Calu3 (cell line): ENCODE results near the gene MGST2. TPM values are rescaled to one million over a fixed set of nuclear protein-coding genes. Genes with fewer than 3 reads are reported as not detected.

Experiments
- Bru-seq: library from RNA; stranded (reverse); fragments of 400-500 nt; gene quantifications from one replicate; lab custom pipeline; 2021; lab: Mats Ljungman, UMichigan
- BruChase-seq, 2 experiments: library from RNA; stranded (reverse); fragments of 400-500 nt; gene quantifications; one replicate each; lab custom pipeline; 2021; lab: Mats Ljungman, UMichigan
- BruUV-seq: library from RNA; stranded (reverse); fragments of 400-500 nt; replicated peaks from 2 replicates; lab custom pipeline; 2021; lab: Mats Ljungman, UMichigan
- CTCF ChIA-PET: fragments of 300-600 bp; sonication (Branson Sonifier 250); formaldehyde crosslinking; loops from one replicate; lab custom pipeline; 2022; ENCODE audit warnings: antibody characterized with exemption; lab: Charles Lee
- DNase-seq: peaks from one replicate; pipeline ENCODE4 v3.0.0; 2022
- H3K27ac Mint-ChIP-seq: one replicate; pipeline ENCODE4 v1.8.0; 2022; ENCODE audit warnings: mixed read lengths; ENCODE audit not compliant: unreplicated experiment
- H3K27me3 Mint-ChIP-seq: one replicate; pipeline ENCODE4 v1.8.0; 2022; ENCODE audit warnings: mixed read lengths; ENCODE audit not compliant: unreplicated experiment
- H3K36me3 Mint-ChIP-seq: one replicate; pipeline ENCODE4 v1.8.0; 2022; ENCODE audit warnings: mild to moderate bottlenecking, moderate library complexity, mixed read lengths; ENCODE audit not compliant: insufficient read depth, unreplicated experiment
- H3K4me1 Mint-ChIP-seq: one replicate; pipeline ENCODE4 v1.8.0; 2022; ENCODE audit warnings: mild to moderate bottlenecking, low read depth, mixed read lengths; ENCODE audit not compliant: unreplicated experiment
- H3K4me3 Mint-ChIP-seq: one replicate; pipeline ENCODE4 v1.8.0; 2022; ENCODE audit warnings: mild to moderate bottlenecking, low read depth, moderate library complexity, mixed read lengths; ENCODE audit not compliant: unreplicated experiment
- H3K9me3 Mint-ChIP-seq: one replicate; pipeline ENCODE4 v1.8.0; 2022; ENCODE audit warnings: low read depth, mixed read lengths; ENCODE audit not compliant: unreplicated experiment
- CTCF ChIP-seq: fragments of 200-600 bp; IDR thresholded peaks from one replicate; pipeline ENCODE4 v1.8.0; 2022; ENCODE audit warnings: antibody characterized with exemption; ENCODE audit not compliant: unreplicated experiment
- intact Hi-C: fragments of 100-400 bp; cut with micrococcal nuclease; formaldehyde crosslinking; loops from one replicate; pipeline ENCODE4 v1.10.0; 2022; ENCODE audit not compliant: unreplicated experiment
- long read RNA-seq: library from polyadenylated mRNA; stranded (forward); transcript quantifications from one replicate; pipeline ENCODE4 v2.0.0, GENCODE V29; 2022
- total RNA-seq: library from RNA; stranded (reverse); gene quantifications from 2 replicates; pipeline ENCODE4 v1.2.3, GENCODE V29; 2022

MGST2 gene
- total RNA-seq (31.9 and 33.7 TPM in 2 replicates), Bru-seq, nascent RNA (percentile 59 among the genes with signal in this experiment), BruChase-seq, experiment 1, labeled RNA remaining after a 6-hour chase (percentile 51 among the genes with signal in this experiment), BruChase-seq, experiment 2, labeled RNA remaining after a 2-hour chase (percentile 51 among the genes with signal in this experiment)
- long read RNA-seq, transcript MGST2-204 (4 exons, 634 nt), result minor isoform, 7 of 69 reads
- long read RNA-seq, transcript MGST2-201 (5 exons, 801 nt), result major isoform, 55 of 69 reads
- long read RNA-seq, partial matches to known transcripts, result 2 of 69 reads
- long read RNA-seq, other reads (novel, unspliced or antisense), result 5 of 69 reads

DNA sequence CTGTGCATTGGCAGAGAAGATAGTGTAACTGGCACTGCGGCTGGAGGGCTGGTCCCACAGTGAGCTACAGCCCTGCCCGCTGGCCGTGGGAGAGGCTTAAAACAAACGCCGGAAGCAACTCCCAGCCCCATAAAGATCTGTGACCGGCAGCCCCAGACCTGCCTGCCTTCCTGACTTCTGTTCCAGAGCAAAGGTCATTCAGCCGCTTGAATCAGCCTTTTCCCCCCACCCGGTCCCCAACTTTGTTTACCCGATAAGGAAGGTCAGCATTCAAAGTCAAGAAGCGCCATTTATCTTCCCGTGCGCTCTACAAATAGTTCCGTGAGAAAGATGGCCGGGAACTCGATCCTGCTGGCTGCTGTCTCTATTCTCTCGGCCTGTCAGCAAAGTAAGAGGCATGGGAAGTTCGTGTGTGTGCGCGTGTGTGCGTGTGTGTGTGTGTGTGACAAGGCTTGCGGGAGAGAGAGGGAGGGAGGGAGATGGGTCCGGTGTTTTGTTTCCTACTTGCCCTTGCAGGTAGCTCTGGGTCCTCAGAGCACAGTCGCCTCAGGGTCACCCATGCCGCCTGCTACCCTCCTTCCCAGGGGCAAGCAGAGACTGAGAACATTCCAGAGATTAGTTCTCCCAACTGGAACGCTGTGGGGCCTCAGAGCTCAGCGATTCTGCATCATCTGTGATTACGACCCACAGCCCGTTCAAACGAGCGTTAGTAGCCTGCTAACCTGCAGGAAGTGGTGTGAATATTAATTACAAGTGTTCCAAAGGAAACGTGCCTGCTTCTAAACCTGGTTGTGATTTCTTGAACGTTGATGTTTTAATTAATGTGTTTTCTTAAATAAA lies at the start of gene MGST2:
Gene MGST2, plus strand, starts transcription at position 130 of the 840 bp plus-strand sequence. Its CDS starts 201 bp downstream, at position 331.
- peak within 1 kb of the TSS; percentile 85 for H3K27ac Mint-ChIP-seq
- peaks cover 20% of the 10 kb centered on the region for H3K36me3 Mint-ChIP-seq
- TF ChIP-seq CTCF, result no peak
- H3K4me1 Mint-ChIP-seq, result peaks cover 28% of the 10 kb centered on the region
- intact Hi-C loops, result no loop called here
- CTCF ChIA-PET, result interaction anchor here (0.7 to 2.9 kb wide), 4 partner anchors 9 to 708 kb away, joined by 3 to 17 read pairs (median 6); partner anchors contain the start of gene SCOC
- H3K27me3 Mint-ChIP-seq, result no peaks in the 10 kb centered on the region
- no peaks in the 10 kb centered on the region for H3K9me3 Mint-ChIP-seq
- DNase-seq, result peak; percentile 46
- BruUV-seq, result TSS peak; percentile 87
- peak within 1 kb of the TSS; percentile 75 for H3K4me3 Mint-ChIP-seq

DNA sequence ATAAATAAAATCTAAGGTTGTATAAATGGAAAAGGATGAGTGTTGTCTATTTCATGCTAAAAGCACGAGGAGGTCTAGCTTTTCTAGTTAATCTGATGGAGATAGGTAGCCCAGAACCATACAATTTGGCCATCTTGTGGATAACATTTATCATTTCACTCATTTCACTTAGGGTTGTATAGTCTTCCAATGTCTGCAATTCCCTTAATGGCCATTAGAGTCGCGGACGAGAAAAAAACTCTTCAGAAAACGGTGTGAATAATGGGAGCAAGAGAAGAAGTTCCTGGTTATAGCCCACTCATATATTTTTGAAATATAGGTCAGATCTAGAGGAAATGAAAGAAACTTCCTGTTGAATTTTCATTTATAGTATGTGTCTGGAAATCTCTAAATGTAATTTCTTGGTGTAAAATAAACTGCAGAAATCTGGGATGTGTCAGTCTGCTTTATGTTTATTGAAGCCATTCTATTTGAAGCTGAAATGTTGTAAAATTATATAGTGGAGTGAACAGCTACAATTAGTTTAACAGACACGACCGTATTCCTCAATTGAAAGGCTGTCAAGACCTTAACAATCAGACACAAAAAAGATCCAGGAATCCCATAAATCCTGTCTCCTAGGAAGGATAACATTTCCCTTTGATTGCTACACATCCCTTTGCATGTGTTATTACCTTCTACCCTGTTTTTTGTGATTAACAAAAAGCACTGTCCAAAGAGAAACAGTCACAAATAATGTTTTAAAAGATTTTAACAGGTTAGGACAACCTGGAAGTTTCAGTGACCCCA lies 47.7 kb upstream of the MGST2 start:
- Mint-ChIP-seq H3K27me3 (no peaks in the 10 kb centered on the region), H3K9me3 (no peaks in the 10 kb centered on the region), H3K36me3 (no peaks in the 10 kb centered on the region), H3K4me1 (no peaks in the 10 kb centered on the region), H3K27ac (no peak overlapping the region), H3K4me3 (no peak overlapping the region)
- DNase-seq, result no peak
- intact Hi-C loops, result no loop called here
- CTCF ChIA-PET, result no interaction called here
- BruUV-seq, result no TSS peak
- no peak for TF ChIP-seq CTCF

GRCh38 chr4:139619644-139620043 lies 46.0 kb upstream of the MGST2 start:
- H3K4me3 Mint-ChIP-seq, result no peak overlapping the region
- no TSS peak for BruUV-seq
- no peaks in the 10 kb centered on the region for H3K36me3 Mint-ChIP-seq
- no peaks in the 10 kb centered on the region for H3K27me3 Mint-ChIP-seq
- CTCF ChIA-PET, result interaction anchor here (0.8 to 2.2 kb wide), 4 partner anchors 11 to 37 kb away, joined by 3 to 6 read pairs (median 5); no protein-coding TSS in a partner anchor
- H3K9me3 Mint-ChIP-seq, result no peaks in the 10 kb centered on the region
- no peaks in the 10 kb centered on the region for H3K4me1 Mint-ChIP-seq
- peak; percentile 19 for TF ChIP-seq CTCF
- intact Hi-C loops, result loop anchor here (1.0 kb wide), 1 partner anchor 14 kb away; no protein-coding TSS in a partner anchor
- H3K27ac Mint-ChIP-seq, result no peak overlapping the region
- DNase-seq, result peak; percentile 8
